Upper lobe of right lung (tissue), 1 donor: ENCODE data around the gene HHATL. TPM values are rescaled to one million over a fixed set of nuclear protein-coding genes. Genes with fewer than 3 reads are reported as not detected.

Experiments
- ATAC-seq: fragments of 200-7000 bp; cut with Tn5 transposase; one replicate; pipeline ENCODE4 v1.9.1; 2020; ENCODE audit warnings: mild to moderate bottlenecking, moderate library complexity
- DNase-seq: peaks from one replicate; pipeline ENCODE4 v3.0.0-alpha.2; 2020
- H3K27ac ChIP-seq: fragments of 200-600 bp; one replicate; pipeline ENCODE4 v1.8.0; 2022
- H3K27me3 ChIP-seq: fragments of 200-600 bp; one replicate; pipeline ENCODE4 v1.8.0; 2022; ENCODE audit warnings: mild to moderate bottlenecking
- H3K36me3 ChIP-seq: fragments of 200-600 bp; one replicate; pipeline ENCODE4 v1.8.0; 2022
- H3K4me1 ChIP-seq: fragments of 200-600 bp; one replicate; pipeline ENCODE4 v1.8.0; 2022
- H3K4me3 ChIP-seq: fragments of 200-600 bp; one replicate; pipeline ENCODE4 v1.8.0; 2022; ENCODE audit warnings: mild to moderate bottlenecking
- H3K9me3 ChIP-seq: fragments of 200-600 bp; one replicate; pipeline ENCODE4 v1.8.0; 2022
- CTCF ChIP-seq: fragments of 200-600 bp; IDR thresholded peaks from one replicate; pipeline ENCODE4 v1.8.0; 2022; ENCODE audit warnings: antibody characterized with exemption
- intact Hi-C: fragments of 100-400 bp; cut with DNase I; formaldehyde crosslinking; loops from one replicate; pipeline ENCODE4 v1.11.0; 2022
- total RNA-seq: library from RNA; stranded (reverse); fragmentation: NEBNext Ultra II Directional; extraction: Animal tissue kit (Norgen Biotek cat#: 25700); gene quantifications from one replicate; pipeline ENCODE4 v1.2.1, GENCODE V29; 2021
- donor health status: DM: no; HTN: yes; CAD: no; lungs with severe emphysema.

The HHATL gene
- total RNA-seq, 1 donor from 2014 or later, result not detected

GRCh38 chr3:42678447-42678846, 24.2 kb downstream of the HHATL start:
- DNase-seq, result peak; percentile 53
- Histone ChIP-seq H3K9me3 (no peaks in the 10 kb centered on the region), H3K4me1 (no peaks in the 10 kb centered on the region), H3K4me3 (no peak overlapping the region), H3K27ac (no peak overlapping the region), H3K27me3 (no peaks in the 10 kb centered on the region), H3K36me3 (no peaks in the 10 kb centered on the region)
- TF ChIP-seq CTCF, result no peak
- intact Hi-C loops, result no loop called here
- no peak for ATAC-seq

- H3K4me1 ChIP-seq, result no peaks in the 10 kb centered on the region
- H3K36me3 ChIP-seq, result no peaks in the 10 kb centered on the region
- no peak for DNase-seq
- ATAC-seq, result no peak
- no peaks in the 10 kb centered on the region for H3K27me3 ChIP-seq
- no peak overlapping the region for H3K27ac ChIP-seq
- intact Hi-C loops, result no loop called here
- no peak overlapping the region for H3K4me3 ChIP-seq
- H3K9me3 ChIP-seq, result no peaks in the 10 kb centered on the region
- no peak for TF ChIP-seq CTCF
These were observed 26.7 kb downstream of the HHATL start for GRCh38 chr3:42675909-42676308.

- no peaks in the 10 kb centered on the region for H3K27me3 ChIP-seq
- H3K9me3 ChIP-seq, result no peaks in the 10 kb centered on the region
- H3K36me3 ChIP-seq, result no peaks in the 10 kb centered on the region
- ATAC-seq (no peak), DNase-seq (no peak)
- TF ChIP-seq CTCF, result no peak
- no peaks in the 10 kb centered on the region for H3K4me1 ChIP-seq
- no peak overlapping the region for H3K27ac ChIP-seq
- intact Hi-C loops, result no loop called here
- no peak overlapping the region for H3K4me3 ChIP-seq
These were observed 28.5 kb downstream of the HHATL start for GRCh38 chr3:42674146-42674545.

GRCh38 chr3:42673082-42673481, 29.5 kb downstream of the HHATL start:
- no peak for ATAC-seq
- DNase-seq, result peak; percentile 34
- H3K9me3 ChIP-seq, result no peaks in the 10 kb centered on the region
- intact Hi-C loops, result no loop called here
- no peak overlapping the region for H3K27ac ChIP-seq
- H3K27me3 ChIP-seq, result no peaks in the 10 kb centered on the region
- H3K36me3 ChIP-seq, result no peaks in the 10 kb centered on the region
- TF ChIP-seq CTCF, result no peak
- no peak overlapping the region for H3K4me3 ChIP-seq
- H3K4me1 ChIP-seq, result no peaks in the 10 kb centered on the region

GRCh38 chr3:42672515-42672914, 30.1 kb downstream of the HHATL start:
- peak; percentile 57 for ATAC-seq

More at GRCh38 chr3:42672515-42672914, 30.1 kb downstream of the HHATL start:
- no peak for TF ChIP-seq CTCF
- no peaks in the 10 kb centered on the region for H3K36me3 ChIP-seq
- H3K4me3 ChIP-seq, result no peak overlapping the region
- no peak for DNase-seq
- H3K9me3 ChIP-seq, result no peaks in the 10 kb centered on the region
- H3K4me1 ChIP-seq, result peaks cover 3% of the 10 kb centered on the region
- H3K27me3 ChIP-seq, result no peaks in the 10 kb centered on the region
- H3K27ac ChIP-seq, result no peak overlapping the region
- intact Hi-C loops, result no loop called here
